Brain pericyte (primary cell): ENCODE data around the gene NRL.

Experiments used
- DNase-seq: peaks from one replicate; pipeline ENCODE4 v3.0.0-alpha.2; 2012; ENCODE audit warnings: low read depth, low spot score

Gene NRL

DNA sequence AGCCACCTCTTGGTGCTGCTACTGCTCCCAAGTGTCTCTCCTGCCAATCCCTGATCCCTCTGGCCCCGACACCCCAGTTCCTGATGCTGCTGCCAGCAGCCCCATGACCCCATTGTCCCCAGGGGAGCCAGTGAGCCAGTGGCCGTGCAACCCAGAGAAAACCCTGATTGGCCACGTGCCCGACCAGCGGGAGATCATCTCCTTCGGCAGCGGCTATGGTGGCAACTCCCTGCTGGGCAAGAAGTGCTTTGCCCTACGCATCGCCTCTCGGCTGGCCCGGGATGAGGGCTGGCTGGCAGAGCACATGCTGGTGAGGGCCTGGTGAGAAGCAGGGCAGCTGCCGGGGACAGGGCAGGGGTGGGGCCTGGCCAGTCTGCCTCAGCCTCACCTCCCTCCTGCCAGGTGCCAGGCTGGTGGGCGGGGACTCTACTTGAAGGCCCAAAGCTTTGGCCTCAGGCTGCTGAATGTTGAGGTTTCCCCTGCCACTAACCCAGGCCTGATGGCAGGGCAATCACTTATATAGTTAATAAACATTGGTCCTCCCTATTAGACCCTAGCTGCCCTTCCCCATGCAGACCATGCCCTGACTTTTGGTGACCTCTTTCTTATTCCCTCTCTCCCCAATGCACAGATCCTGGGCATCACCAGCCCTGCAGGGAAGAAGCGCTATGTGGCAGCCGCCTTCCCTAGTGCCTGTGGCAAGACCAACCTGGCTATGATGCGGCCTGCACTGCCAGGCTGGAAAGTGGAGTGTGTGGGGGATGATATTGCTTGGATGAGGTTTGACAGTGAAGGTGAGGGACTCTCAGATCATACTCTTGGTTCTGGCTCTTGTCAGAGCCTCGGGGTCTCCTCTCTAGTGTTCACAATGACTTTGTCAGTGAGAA, 15.6 kb downstream of the NRL start:
- DNase-seq = no peak

GRCh38 chr14:24098229-24098926, 16.4 kb downstream of the NRL start:
- DNase-seq = no peak

- DNase-seq = no peak
Measured at GRCh38 chr14:24096545-24097181, 18.1 kb downstream of the NRL start.

DNA sequence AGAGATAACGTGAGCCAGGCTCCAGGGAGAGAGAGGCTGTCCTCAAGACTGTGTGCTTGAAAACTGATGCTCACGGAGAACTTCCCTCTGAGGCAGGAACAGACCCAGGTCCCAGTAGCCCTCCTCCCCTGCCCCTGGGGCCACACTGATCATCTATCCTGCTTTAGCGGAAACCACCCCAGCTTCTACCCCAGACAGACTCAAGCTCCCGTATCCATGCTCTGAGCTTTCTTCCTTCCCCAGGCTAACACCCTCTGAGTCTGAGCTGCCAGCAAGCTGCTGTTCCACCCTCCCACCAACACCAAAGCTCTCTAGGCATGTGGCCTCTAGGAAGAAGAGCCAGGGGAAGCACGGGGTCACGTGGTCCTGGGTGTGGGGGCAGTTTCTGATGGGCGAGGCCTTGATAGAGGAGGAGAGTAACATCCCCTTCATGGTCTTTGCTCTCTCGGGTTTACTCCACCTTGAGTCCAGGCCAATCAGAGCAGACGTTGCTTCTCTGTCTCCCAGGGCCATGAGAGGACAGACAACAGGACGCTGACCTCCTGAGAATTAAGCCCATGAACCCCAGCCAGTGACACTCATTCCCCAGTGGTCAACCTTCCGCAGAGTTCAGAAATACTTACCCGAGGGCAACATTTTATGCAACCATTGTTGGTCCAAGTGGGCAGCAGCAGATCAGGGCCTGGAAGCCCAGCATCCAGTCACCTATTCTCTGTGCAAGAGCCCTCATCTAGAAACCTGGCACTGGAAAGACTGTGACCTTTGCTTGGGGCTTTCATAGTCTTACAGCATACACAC, 19.3 kb downstream of the NRL start:
- no peak for DNase-seq

DNA sequence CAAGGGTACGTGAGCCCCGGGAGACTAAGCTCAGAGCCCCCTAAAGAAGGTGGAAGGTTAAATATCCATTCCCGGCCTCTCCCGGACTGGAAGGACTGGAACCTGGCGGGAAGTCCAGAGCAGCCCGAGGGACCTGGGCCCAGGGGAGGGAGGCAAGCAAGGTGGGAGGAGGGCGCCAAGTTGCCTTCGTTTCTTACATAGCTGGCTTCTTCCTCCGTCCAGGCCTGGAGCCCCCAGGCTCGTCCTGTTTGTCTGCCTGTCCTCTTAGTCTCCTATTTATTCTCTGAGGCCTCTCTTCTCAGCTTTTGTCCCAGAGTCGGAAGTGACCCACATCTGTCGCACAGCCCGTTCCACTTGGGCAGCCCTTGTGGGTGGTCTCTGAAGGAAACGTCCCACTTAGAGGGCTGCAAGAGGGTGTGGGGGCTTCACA, 19.9 kb downstream of the NRL start:
- no peak for DNase-seq

- no peak for DNase-seq
Measured at GRCh38 chr14:24093901-24094840, 20.6 kb downstream of the NRL start, which contains the start of gene PCK2. PCK2 (plus strand) TSS chr14:24094311; CDS start chr14:24094406, 95 bp downstream.

DNA sequence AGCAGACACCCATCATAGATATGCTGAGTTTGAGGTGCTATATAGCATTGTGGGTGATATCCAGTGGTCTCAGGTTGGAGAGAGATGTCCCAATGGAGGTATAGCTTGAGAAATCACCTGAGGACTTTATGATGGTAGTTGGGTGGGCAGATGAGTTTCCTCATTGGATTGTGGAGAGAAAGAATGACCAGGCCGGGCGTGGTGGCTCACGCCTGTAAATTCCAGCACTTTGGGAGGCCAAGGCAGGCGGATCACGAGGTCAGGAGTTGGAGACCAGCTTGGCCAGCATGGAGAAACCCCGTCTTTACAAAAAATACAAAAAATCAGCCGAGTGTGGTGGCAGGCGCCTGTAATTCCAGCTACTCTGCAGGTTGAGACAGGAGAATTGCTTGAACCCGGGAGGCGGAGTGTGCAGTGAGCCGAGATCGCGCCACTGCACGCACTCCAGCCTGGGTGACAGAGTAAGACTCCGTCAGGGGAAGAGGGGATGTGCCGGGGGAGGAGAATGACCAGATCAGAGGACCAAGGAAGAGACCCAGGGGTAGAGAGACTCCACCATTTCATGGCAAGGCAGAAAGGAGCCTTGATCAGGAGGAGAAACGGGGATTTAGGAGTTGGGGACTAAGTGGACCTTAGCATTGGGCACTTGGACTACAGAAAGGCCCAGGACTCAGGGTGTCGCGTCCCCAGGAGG, 21.4 kb downstream of the NRL start:
- DNase-seq = no peak

GRCh38 chr14:24092505-24093206, 22.1 kb downstream of the NRL start:
- no peak for DNase-seq

DNA sequence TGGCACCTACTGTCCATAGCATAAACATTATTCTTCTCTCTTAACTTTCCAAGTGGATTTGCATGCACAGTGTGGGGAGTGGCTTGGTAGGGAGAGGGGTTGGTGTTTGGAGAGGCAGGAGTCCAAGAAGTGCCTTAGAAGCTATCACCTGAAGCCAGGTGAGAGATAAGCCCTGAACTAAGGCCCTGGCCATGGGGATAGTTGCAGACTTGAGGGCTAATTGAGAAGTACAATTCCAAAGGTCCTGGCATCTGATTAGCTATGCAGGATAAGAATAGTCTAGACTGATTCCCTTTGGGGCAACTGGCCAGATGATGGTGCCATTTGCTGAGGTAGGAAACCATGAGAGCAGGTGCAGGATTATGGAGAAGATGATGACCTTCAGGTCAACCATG, 22.6 kb downstream of the NRL start:
- DNase-seq = no peak

- no peak for DNase-seq
Measured at GRCh38 chr14:24089890-24090289, 24.9 kb downstream of the NRL start.

DNA sequence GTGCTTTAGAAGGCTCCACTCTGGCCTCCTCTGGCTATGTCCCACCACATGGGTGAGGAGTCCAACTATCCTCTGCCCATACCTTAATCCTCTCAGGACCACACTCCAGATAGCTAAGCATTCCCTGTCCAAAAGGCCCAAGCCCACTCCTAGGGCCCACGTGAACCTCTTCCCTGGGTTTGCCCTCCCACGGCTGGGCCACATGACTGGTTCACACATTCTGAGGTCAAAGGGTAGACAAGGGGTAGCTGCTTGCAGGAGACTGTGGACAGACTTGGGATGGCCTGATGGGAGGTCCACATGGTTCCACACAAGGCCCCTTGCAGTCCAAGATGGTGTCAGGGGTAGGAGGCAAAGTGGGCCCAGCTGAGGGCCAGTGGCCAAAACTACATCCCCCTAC, 26.7 kb downstream of the NRL start:
- no peak for DNase-seq

GRCh38 chr14:24087004-24087403, 27.7 kb downstream of the NRL start:
- DNase-seq = no peak

DNA sequence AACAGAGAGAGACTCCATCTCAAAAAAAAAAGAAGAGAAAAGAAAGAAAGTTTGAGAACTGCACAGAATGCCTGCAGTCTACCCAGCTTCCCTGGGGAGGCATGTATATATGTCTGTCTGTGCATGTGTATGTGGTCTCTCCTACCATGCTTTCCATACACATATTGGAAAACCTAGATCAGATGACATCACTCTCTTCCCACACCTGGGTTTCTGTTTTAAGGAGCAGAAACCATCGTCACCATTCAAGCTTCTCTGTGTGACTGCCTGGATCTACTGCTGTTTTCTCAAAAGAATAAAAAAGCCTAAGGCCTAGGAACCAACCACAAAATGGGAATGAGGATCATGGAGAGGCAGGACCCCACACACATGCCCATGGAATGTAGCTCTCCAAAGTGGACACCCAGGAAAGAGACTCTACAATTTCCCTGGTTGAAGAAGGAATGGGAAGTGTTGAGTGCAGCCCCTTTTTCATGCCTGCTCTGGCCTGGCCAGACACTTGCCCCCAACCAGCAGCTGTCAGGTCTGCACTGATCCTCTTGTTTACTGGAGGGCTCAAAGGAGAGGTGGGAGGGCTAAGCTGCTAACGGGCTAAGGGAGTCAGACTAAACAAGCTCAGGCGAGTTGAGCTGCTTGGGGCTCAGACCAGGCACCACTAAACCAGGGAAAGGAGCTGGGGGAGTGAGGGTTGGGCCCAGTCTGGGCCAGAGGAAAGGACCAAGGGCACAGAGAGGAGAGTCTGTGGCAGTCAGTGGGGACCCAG, 28.4 kb downstream of the NRL start:
- DNase-seq = no peak

DNA sequence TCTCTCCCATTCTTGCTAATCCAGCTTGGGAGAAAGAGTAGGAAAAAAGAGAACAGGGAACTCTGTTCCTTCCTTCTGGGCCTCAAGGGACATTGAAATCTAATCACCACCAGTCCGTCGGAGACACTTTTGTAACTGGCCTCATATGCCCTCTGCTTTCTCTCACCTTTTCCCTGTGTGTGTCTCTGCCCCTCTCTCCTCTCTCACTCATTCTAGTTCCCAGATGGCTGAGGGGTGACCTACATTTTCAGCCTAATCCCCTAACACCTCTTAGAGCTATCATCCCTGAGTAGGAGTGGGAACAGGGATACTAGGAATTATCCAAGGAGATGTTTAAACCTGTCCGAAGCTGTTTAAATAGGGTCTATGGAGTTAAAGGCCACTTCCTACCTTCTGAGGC, 29.5 kb downstream of the NRL start:
- no peak for DNase-seq

- no peak for DNase-seq
Measured at GRCh38 chr14:24084440-24084839, 30.3 kb downstream of the NRL start.

DNA sequence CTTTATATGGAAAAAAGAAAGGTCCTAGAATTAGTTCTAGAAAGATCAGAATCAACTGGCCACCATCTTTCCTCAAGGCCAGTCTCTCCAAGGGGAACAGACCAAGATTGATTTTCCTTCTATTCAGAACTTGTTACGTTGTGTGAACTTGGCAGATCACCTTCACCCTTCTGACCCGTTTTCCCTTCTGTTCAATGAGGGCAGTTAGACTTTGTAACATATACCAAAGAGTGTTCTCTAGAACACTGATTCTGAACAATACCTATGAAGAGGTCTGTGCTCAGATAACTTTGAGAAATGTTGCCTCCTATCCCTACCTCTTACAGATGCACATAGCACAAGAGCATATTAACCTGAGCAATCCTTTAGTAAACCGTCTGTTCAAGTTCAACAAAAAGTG, 31.3 kb downstream of the NRL start:
- no peak for DNase-seq

GRCh38 chr14:24082411-24083080, 32.2 kb downstream of the NRL start:
- DNase-seq = no peak

DNA sequence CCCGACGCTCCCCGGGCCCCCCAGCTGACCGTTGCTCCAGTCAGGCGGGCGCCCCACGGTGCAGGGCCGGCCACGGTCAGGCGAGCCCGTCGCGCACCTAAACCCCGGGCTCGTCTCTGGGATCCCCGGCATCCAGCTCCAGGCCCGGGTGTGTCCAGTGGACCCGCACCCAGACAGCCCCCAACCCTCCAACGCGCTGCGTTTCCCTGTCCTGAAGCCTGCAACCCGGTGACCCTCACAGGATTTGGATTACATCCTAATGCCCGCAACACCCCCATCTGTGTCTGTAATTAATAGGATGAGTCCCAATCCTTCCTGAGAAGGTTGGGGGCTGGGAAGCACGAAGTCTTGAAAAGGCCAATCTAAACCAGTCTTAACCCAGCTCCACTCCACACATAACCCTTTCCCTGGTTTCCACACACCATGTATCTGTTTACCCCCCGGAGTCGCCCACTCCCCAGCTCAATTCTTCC, 33.0 kb downstream of the NRL start:
- no peak for DNase-seq
